ENCODE results near the gene TMOD2. TPM values are rescaled to one million over a fixed set of nuclear protein-coding genes. Genes with fewer than 3 reads are reported as not detected.

Gene TMOD2
- total and polyA plus RNA-seq, 8 donors, result 5.2 to 11.3 (median 6.7) TPM

DNA sequence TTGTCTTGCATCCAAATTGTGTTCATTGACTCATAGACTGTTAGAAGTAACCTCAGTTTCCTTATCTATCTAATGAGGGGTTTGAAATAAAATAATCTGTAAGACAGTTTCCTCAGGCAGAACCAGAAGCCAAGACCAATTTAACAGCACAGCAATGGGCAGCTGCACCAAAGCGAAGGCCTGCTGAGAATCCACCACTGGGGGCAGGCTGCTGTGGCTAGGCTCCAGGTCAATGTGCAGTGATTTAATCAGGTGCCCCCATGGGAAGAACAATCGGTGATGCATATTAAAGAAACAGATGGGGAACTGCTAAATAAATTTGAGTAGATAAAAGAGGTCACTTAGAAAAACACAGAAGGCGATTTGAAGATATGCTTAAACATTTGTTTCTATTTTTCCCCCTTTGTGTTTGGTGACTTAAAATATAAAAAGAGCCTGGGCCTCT, 50.0 kb downstream of the TMOD2 start:
- peaks cover 0 to 4% of the 10 kb centered on the region in 2 donors for H3K36me3 ChIP-seq
- intact Hi-C loops (cut with DNase I), result no loop called here
- H3K4me1 ChIP-seq, result peaks cover 0 to 7% of the 10 kb centered on the region in 2 donors
- ATAC-seq (peak; percentile 24), DNase-seq (peak in 2 of 4 donors; percentile 36 to 59)
- no peaks in the 10 kb centered on the region for H3K9me3 ChIP-seq
- TF ChIP-seq, protein P1, sequence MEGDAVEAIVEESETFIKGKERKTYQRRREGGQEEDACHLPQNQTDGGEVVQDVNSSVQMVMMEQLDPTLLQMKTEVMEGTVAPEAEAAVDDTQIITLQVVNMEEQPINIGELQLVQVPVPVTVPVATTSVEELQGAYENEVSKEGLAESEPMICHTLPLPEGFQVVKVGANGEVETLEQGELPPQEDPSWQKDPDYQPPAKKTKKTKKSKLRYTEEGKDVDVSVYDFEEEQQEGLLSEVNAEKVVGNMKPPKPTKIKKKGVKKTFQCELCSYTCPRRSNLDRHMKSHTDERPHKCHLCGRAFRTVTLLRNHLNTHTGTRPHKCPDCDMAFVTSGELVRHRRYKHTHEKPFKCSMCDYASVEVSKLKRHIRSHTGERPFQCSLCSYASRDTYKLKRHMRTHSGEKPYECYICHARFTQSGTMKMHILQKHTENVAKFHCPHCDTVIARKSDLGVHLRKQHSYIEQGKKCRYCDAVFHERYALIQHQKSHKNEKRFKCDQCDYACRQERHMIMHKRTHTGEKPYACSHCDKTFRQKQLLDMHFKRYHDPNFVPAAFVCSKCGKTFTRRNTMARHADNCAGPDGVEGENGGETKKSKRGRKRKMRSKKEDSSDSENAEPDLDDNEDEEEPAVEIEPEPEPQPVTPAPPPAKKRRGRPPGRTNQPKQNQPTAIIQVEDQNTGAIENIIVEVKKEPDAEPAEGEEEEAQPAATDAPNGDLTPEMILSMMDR (IDR thresholded peaks at IDR 0.05), result peak; percentile 35 to 37
- H3K27ac ChIP-seq, result no peak overlapping the region
- no peaks in the 10 kb centered on the region for H3K27me3 ChIP-seq
- H3K4me3 ChIP-seq, result no peak overlapping the region

DNA sequence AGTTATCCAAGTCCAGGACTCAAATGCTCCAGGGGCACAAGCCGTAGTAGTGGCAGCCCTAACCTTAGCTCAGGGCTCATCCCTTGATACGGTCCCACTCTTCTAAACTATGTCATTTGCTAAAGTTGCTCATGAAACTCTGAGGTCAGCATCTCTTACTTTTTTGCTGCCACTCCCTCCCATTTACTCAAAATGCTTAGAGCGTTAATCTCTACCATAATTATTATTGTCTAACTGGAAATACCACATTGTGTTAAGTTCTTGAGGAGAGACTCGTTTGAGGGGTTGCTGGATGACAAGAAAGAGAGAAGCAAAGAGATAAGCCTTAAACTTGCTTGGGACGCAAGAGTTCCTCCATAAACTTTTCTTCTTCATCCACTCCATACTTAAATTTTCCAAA, 51.2 kb downstream of the TMOD2 start:
- TF ChIP-seq, protein P1 (IDR thresholded peaks at IDR 0.05), result no peak
- ATAC-seq (no peak), DNase-seq (no peak)
- H3K36me3 ChIP-seq, result peaks cover 0 to 6% of the 10 kb centered on the region in 2 donors
- H3K4me3 ChIP-seq, result no peak overlapping the region
- intact Hi-C loops (cut with DNase I), result no loop called here
- no peaks in the 10 kb centered on the region for H3K9me3 ChIP-seq
- no peaks in the 10 kb centered on the region for H3K27me3 ChIP-seq
- no peak overlapping the region for H3K27ac ChIP-seq
- H3K4me1 ChIP-seq, result peaks cover 0 to 7% of the 10 kb centered on the region in 2 donors

DNA sequence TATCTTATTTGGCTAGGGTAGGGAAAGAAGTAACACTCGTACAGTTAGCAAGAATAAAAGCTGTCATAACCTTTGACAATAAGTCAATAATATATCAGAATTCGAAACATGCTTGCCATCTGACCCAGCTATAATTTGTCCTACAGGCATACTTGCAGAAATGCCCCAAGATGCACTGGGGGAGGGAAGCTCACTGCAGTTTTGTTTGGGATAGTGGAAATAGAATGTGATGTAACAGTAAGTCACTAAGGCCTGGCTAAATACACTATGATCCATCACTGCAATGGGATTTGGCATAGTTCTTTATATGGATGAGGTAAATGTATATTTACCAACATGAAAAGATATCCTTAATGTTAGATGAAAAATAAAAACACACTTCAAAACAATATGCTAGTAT, 52.6 kb downstream of the TMOD2 start:
- H3K27ac ChIP-seq, result no peak overlapping the region
- DNase-seq (no peak), ATAC-seq (no peak)
- TF ChIP-seq, protein P1 (IDR thresholded peaks at IDR 0.05), result no peak
- H3K27me3 ChIP-seq, result no peaks in the 10 kb centered on the region
- H3K36me3 ChIP-seq, result peaks cover 0 to 6% of the 10 kb centered on the region in 2 donors
- intact Hi-C loops (cut with DNase I), result no loop called here
- no peak overlapping the region for H3K4me3 ChIP-seq
- H3K4me1 ChIP-seq, result peaks cover 0 to 6% of the 10 kb centered on the region in 2 donors
- no peaks in the 10 kb centered on the region for H3K9me3 ChIP-seq

DNA sequence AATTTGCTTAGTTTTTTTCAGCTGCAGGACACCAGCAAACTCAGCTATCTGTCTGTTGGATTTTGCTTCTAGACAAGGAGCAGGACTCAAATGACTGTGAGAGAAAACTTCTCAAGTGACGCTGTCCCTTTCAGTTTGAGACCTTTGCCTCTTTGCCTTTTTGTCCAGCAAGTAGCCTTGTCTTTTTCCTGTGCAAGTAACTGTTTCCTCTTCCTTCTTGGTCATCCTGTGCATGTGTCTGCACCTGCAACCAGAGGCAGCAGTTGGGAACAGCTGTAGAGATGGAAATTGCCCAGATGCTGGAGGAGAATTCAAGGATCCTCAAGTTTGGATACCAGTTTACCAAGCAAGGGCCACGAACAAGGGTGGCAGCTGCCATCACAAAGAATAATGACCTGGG, 54.7 kb downstream of the TMOD2 start:
- Histone ChIP-seq H3K27me3 (no peaks in the 10 kb centered on the region), H3K9me3 (no peaks in the 10 kb centered on the region), H3K27ac (no peak overlapping the region), H3K4me1 (no peaks in the 10 kb centered on the region), H3K4me3 (no peak overlapping the region), H3K36me3 (peaks cover 0 to 8% of the 10 kb centered on the region in 2 donors)
- TF ChIP-seq, protein P1 (IDR thresholded peaks at IDR 0.05), result no peak
- intact Hi-C loops (cut with DNase I), result no loop called here
- no peak for ATAC-seq
- DNase-seq, result no peak

DNA sequence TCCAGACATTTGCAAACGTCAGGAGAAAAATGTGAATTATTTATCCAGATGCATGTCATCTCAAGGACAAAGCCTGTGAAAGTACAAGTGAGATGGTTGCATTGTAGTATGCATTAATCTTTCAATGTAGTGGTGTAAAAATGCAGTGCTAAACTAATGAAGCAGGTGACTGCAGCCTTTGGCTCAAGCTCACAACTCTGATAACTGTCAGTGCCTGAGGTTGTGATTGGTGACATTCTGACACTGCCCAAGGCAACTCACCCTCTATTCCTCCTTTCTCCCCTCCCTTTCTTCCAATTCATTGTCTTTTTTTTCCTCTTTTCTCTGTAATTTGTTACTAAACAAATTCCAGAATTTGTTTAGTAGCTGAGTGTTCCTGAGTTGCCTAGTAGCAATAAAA, 58.1 kb downstream of the TMOD2 start:
- TF ChIP-seq, protein P1 (IDR thresholded peaks at IDR 0.05), result no peak
- Histone ChIP-seq H3K27me3 (no peaks in the 10 kb centered on the region), H3K36me3 (peaks cover 0 to 8% of the 10 kb centered on the region in 2 donors), H3K9me3 (no peaks in the 10 kb centered on the region), H3K4me3 (no peak overlapping the region), H3K4me1 (no peaks in the 10 kb centered on the region), H3K27ac (no peak overlapping the region)
- intact Hi-C loops (cut with DNase I), result no loop called here
- no peak for DNase-seq
- no peak for ATAC-seq

Data from left lung (tissue), 10 donors.